ENCODE data around the gene PRSS33. TPM values are rescaled to one million over a fixed set of nuclear protein-coding genes. Genes with fewer than 3 reads are reported as not detected.

PRSS33 gene
- total and polyA plus RNA-seq, 9 of the 15 experiments (the other 6 are each of a cell fraction or from before 2014, with no cell fraction given): not detected

DNA sequence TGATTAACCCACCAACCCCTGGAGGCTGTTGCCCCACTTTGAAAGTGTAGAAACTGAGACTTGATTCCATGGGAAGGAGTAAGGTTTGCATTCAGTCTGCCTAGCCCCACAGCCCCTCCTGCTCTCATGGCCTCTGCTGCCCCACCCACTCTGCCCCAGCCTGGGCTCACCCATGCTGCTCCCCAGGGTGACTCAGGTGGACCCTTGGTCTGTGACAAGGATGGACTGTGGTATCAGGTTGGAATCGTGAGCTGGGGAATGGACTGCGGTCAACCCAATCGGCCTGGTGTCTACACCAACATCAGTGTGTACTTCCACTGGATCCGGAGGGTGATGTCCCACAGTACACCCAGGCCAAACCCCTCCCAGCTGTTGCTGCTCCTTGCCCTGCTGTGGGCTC is 17.4 kb upstream of the PRSS33 start:
- DNase-seq (ENCODE audit: extremely low read depth in 1 of 4, low spot score in 3 of 4) (no peak), FAIRE-seq (no peak), ATAC-seq (no peak)
- Histone ChIP-seq H3K9ac (ENCODE audit: insufficient read depth in 1 of 2, low read depth in 2 of 2, low read length in 2 of 2) (no peak overlapping the region), H3K27me3 (ENCODE audit: control insufficient read depth in 2 of 2, insufficient read depth in 2 of 2, low read length in 2 of 2) (peaks cover 4 to 38% of the 10 kb centered on the region in 2 experiments; a peak in 4 of 5 replicates), H4K20me1 (replicated peaks; ENCODE audit: control insufficient read depth, insufficient read depth, low read length) (no peaks in the 10 kb centered on the region), H3K4me1 (replicated peaks in 1 of 2; ENCODE audit: control insufficient read depth in 2 of 2, insufficient read depth in 2 of 2, low read length in 2 of 2) (no peaks in the 10 kb centered on the region; a peak in 1 of 5 replicates), H3K79me2 (ENCODE audit: control insufficient read depth, insufficient read depth, low read length) (no peaks in the 10 kb centered on the region), H2AFZ (ENCODE audit: low read depth, low read length) (no peak overlapping the region), H3K9me3 (replicated peaks; ENCODE audit: control insufficient read depth, insufficient read depth, low read depth, low read length) (peaks cover 4% of the 10 kb centered on the region; the same call in 1 of the 2 replicates), H3K4me2 (ENCODE audit: insufficient read depth, low read length) (no peak overlapping the region), H3K36me3 (ENCODE audit: control insufficient read depth, insufficient read depth, low read length) (no peaks in the 10 kb centered on the region), H3K9me1 (ENCODE audit: control insufficient read depth, insufficient read depth, low read length) (no peaks in the 10 kb centered on the region), H3K27ac (ENCODE audit: extremely low read depth, low read depth, low read length) (no peak overlapping the region), H3K4me3 (no peak overlapping the region)
- in situ Hi-C loops (cut with MboI): no loop called here
- WGBS (ENCODE audit: insufficient coverage, low coverage, missing lambda C conversion rate): 0% methylated on average over 4 of the region's 4 CpGs
- TF ChIP-seq THAP7 (CRISPR knock-in tag; IDR thresholded peaks at IDR 0.05) (no peak), ZNF408 (CRISPR knock-in tag; IDR thresholded peaks at IDR 0.05; ENCODE audit: low read depth) (no peak), ZNF134 (CRISPR knock-in tag; conservative IDR thresholded peaks at IDR 0.05) (no peak), NFIX (CRISPR knock-in tag; IDR thresholded peaks at IDR 0.05; ENCODE audit: low read depth) (no peak), ZFP36 (IDR thresholded peaks at IDR 0.05; ENCODE audit: low read depth, low read length, partially characterized antibody) (no peak), PCBP1 (IDR thresholded peaks at IDR 0.05; ENCODE audit: low read depth, low read length, poor library complexity, severe bottlenecking) (no peak), ZNF175 (CRISPR knock-in tag; IDR thresholded peaks at IDR 0.05; ENCODE audit: low read depth) (no peak), ZNF277 (CRISPR knock-in tag; IDR thresholded peaks at IDR 0.05; ENCODE audit: borderline replicate concordance) (no peak), TARDBP (IDR thresholded peaks at IDR 0.05) (no peak), NR0B1 (IDR thresholded peaks at IDR 0.05; ENCODE audit: partially characterized antibody) (no peak), BRCA1 (IDR thresholded peaks at IDR 0.05) (no peak), BRCA1 (CRISPR knock-in tag; IDR thresholded peaks at IDR 0.05) (no peak), RB1 (IDR thresholded peaks at IDR 0.05; ENCODE audit: low read depth) (no peak)
- TF ChIP-seq, protein P1, sequence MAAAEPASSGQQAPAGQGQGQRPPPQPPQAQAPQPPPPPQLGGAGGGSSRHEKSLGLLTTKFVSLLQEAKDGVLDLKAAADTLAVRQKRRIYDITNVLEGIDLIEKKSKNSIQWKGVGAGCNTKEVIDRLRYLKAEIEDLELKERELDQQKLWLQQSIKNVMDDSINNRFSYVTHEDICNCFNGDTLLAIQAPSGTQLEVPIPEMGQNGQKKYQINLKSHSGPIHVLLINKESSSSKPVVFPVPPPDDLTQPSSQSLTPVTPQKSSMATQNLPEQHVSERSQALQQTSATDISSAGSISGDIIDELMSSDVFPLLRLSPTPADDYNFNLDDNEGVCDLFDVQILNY (CRISPR knock-in tag; IDR thresholded peaks at IDR 0.05): no peak
- POLR2A ChIA-PET: no interaction called here
- CTCF ChIA-PET (ENCODE audit: low intra/inter-chr PET ratio): no interaction called here
- intact Hi-C loops (cut with micrococcal nuclease): no loop called here
- BruUV-seq (replicated peaks): no TSS peak

Data from K562 (cell line).